HG03159 (cell line): ENCODE data around the gene PRSS27.

Source experiments
- ATAC-seq: cut with Tn5 transposase; IDR thresholded peaks from one replicate; pipeline ENCODE4 v1.9.1; 2021; ENCODE audit warnings: mild to moderate bottlenecking, moderate library complexity; ENCODE audit not compliant: unreplicated experiment

Gene PRSS27

GRCh38 chr16:2720064-2720457 lies at the start of gene PRSS27:
Gene PRSS27 (minus strand): TSS chr16:2720224. CDS start chr16:2720160, 64 bp downstream.
- no peak for ATAC-seq

- ATAC-seq, result no peak
Measured at GRCh38 chr16:2769675-2770056, 49.6 kb upstream of the PRSS27 start.

GRCh38 chr16:2769100-2769529 lies 49.1 kb upstream of the PRSS27 start:
- ATAC-seq, result no peak

- no peak for ATAC-seq
Measured at GRCh38 chr16:2768403-2769089, 48.5 kb upstream of the PRSS27 start.

GRCh38 chr16:2767891-2768290 lies 47.9 kb upstream of the PRSS27 start:
- no peak for ATAC-seq

- ATAC-seq, result no peak
Measured at GRCh38 chr16:2767140-2767731, 47.2 kb upstream of the PRSS27 start.

- ATAC-seq, result no peak
Measured at GRCh38 chr16:2766430-2767139, 46.6 kb upstream of the PRSS27 start.

DNA sequence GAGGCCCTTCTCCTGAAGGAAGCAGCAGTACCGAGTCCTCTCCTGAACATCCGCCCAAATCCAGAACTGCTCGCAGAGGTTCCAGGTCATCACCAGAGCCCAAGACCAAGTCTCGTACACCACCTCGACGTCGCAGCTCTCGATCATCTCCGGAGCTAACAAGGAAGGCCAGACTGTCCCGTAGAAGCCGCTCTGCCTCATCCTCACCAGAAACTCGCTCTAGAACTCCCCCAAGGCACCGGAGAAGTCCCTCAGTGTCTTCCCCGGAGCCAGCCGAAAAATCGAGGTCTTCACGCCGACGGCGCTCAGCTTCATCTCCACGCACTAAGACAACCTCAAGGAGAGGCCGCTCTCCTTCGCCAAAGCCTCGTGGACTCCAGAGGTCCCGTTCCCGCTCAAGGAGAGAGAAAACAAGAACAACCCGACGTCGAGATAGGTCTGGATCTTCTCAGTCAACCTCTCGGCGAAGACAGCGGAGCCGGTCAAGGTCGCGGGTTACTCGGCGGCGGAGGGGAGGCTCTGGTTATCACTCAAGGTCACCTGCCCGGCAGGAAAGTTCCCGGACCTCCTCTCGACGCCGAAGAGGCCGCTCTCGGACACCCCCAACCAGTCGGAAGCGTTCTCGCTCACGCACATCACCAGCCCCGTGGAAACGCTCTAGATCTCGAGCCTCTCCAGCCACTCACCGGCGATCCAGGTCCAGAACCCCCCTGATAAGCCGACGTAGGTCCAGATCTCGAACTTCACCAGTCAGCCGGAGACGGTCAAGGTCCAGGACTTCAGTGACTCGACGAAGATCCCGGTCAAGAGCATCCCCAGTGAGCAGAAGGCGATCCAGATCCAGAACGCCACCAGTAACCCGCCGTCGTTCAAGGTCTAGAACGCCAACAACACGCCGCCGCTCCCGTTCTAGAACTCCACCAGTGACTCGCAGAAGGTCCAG lies 45.7 kb upstream of the PRSS27 start:
- no peak for ATAC-seq

DNA sequence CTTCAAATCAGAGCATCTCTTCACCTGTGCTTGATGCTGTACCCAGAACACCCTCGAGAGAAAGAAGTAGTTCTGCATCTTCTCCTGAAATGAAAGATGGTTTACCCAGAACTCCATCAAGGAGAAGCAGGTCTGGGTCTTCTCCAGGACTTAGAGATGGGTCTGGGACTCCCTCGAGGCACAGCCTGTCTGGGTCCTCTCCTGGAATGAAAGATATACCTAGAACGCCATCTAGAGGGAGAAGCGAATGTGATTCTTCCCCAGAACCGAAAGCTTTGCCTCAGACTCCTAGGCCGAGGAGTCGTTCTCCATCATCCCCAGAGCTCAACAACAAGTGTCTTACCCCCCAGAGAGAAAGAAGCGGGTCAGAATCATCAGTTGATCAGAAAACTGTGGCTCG lies 44.7 kb upstream of the PRSS27 start:
- no peak for ATAC-seq

- no peak for ATAC-seq
Measured at GRCh38 chr16:2763173-2763572, 43.1 kb upstream of the PRSS27 start.

DNA sequence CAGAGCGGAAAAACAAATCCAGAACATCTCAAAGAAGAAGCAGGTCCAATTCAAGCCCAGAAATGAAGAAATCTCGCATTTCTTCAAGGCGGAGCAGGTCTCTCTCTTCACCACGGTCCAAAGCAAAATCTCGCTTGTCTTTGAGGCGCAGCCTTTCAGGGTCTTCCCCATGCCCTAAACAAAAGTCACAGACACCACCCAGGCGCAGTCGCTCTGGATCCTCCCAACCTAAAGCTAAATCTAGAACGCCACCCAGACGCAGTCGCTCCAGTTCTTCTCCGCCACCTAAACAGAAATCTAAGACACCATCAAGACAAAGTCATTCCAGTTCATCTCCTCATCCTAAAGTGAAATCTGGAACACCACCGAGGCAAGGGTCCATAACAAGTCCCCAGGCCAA lies 42.7 kb upstream of the PRSS27 start:
- no peak for ATAC-seq

- no peak for ATAC-seq
Measured at GRCh38 chr16:2761886-2762583, 42.0 kb upstream of the PRSS27 start.

DNA sequence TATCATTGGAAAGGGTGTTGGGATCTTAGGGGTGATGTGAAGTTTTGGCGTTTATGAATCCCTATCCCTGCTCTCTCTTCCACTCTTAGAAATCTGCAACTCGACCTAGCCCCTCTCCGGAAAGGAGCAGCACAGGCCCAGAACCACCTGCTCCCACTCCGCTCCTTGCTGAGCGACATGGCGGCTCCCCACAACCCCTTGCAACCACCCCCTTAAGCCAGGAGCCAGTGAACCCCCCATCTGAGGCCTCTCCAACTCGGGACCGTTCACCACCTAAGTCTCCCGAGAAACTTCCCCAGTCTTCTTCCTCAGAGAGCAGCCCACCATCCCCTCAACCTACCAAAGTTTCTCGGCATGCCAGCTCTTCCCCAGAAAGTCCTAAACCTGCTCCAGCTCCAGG lies 41.4 kb upstream of the PRSS27 start:
- no peak for ATAC-seq

GRCh38 chr16:2757344-2757743 lies 37.3 kb upstream of the PRSS27 start:
- ATAC-seq, result no peak

DNA sequence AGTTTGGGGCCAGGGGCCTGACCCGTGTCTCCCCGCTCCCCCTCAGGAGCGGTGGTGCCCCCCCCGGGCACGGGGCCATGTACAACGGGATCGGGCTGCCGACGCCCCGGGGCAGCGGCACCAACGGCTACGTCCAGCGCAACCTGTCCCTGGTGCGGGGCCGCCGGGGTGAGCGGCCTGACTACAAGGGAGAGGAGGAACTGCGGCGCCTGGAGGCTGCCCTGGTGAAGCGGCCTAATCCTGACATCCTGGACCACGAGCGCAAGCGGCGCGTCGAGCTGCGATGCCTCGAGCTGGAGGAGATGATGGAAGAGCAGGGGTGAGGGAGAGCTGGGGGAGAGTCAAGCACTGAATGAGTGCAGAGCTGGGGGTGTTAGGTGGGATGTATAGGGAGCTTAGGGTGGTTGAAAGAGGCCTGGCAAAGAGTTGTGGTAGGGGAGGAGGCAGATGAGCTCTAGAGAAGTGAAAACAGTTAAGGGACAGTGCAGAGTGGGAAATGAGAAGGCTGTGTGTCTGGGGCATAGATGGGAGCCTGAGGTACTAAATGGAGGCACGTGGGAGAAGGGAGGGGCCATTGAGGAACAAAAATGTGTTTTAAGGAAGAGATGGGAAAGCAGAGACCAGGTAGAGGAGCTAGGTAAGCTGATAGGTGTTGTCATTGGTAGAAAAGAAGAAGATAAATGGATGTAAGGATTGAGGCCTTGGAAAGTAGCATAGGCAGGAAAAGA lies 36.4 kb upstream of the PRSS27 start:
- no peak for ATAC-seq

DNA sequence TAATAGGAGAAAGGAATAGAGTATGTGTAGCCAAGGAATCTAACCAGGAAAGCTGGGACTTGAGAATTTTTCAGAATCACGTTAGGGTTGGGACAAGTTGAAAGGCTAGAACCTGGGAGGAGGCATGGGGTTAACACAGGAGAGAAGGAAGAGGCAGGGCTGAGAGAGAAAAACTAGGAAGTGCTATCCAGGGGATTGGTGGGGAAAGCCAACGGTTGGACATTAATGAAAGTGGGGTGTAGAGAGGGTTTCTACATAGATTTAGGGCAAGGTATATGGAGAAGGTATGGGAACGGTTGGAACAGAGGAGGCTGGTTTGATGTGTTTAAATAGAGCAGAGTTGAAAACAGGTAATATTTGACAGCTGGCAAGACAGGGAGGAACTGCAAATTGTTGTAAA lies 35.1 kb upstream of the PRSS27 start:
- no peak for ATAC-seq

DNA sequence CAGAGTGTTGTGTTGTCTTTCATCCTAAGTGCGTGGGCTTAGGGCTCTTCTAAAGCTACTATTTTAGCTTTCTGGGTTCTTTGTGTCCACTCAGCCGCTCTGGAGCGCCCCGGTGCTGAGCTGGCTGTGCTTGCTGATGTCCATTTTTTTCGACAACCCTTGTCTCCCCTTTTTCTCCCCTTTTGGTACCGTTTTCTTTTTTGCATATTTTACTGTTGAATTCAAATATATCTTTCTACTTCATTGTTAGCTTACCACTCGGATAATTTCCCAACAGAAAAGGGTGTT lies 33.7 kb upstream of the PRSS27 start:
- ATAC-seq, result no peak

DNA sequence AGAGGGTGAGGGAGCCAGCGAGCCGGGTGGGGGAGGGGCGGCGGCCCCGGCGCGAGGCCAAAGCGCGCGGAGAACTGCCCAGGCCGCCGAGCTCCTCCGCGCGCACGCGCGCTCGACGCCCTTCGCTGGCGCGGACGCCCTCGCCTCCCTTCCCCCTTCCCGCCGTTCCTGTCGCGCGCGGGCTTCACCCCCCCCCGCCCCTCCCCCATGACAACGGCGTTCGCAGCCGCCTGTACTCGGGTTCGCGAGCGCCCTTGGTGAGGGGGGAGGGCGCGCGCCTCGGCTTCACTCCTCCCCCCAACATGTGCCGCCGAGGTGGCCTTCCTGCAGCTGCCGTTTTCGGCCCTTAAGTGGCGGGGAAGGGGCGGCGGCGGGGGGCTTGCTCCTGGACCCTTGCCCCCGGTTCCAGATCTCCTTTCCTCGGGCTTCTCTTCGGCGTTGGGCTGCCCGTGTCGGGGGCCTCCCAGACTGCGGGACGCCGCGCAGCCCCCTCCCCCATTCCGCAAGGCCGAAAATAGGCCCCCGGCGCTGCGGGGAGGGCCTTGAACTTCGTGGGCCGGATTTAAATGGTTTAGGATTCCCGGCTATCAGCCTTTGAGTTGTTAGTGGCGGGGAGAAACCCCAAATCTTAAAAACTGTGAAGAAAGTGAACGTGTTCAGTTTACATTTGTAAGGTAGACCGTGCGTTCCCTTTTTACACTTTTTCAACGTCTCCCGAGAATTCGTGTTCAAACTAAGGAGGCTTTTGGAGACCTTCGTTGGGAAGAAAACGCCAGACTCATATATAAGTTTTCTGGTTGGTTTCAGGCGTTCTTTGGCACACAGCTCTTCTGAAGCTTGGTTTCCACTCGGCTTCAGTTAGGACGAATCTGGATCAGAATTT lies 33.1 kb upstream of the PRSS27 start:
- peak; percentile 42 for ATAC-seq
